Astrocyte (in vitro differentiated cells and primary cell): ENCODE measurements around the gene LPGAT1.

ENCODE experiments used
- CTCF ChIP-seq: IDR thresholded peaks from 2 replicates; pipeline ENCODE4 v1.5.1; 2011; ENCODE audit warnings: low read depth, mild to moderate bottlenecking, inconsistent platforms, low read length, moderate library complexity; ENCODE audit not compliant: insufficient read depth
- EZH2 ChIP-seq: IDR thresholded peaks from 2 replicates; pipeline ENCODE4 v1.6.1; 2012; ENCODE audit warnings: mild to moderate bottlenecking, low read length, inconsistent platforms; ENCODE audit not compliant: insufficient read depth

DNA sequence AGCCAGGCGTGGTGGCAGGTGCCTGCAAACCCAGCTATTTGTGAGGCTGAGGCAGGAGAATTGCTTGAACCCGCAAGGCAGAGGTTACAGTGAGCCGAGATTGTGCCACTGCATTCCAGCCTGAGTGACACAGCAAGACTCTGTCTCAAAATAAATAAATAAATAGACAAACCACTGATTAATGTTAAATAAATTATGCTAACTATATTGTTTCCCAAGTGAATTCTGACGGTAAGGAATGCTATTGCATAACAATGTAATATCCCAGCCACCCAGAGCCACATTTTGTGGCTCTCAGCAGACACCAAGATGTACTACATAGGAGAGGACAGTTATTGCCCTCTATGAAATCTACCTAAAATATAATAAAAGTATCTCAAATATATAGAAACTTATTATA, 55.4 kb downstream of the LPGAT1 start:
- no peak for TF ChIP-seq CTCF
- no peak for TF ChIP-seq EZH2
